ENCODE results near the gene ADAM17. TPM values are rescaled to one million over a fixed set of nuclear protein-coding genes. Genes with fewer than 3 reads are reported as not detected.
A peak's percentile ranks its signal among the peaks of the same experiment; 100 is the strongest.

ADAM17 gene
- total RNA-seq, 1 donor from 2014 or later, result 44.9 TPM

DNA sequence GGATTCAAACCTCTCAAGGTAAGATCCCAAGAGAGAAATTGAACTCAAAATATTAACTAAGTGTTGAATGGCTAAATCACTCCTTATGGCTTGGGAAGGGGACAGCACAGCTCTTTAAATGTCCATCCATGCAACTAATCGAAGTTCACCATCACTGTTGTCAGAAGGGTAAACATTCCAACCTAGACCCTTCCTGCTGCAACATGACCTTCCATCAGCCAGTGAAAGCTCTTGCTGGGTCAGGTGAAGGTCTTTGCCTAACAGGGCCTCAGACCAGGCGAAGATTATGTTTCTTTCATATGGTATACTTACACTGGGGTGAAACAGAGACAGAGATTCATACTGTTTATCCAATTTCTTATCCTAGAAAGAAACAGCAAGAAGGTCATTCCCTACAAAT is 64.8 kb downstream of the ADAM17 start:
- Mint-ChIP-seq H3K4me3 (ENCODE audit: unreplicated experiment) (no peak overlapping the region), H3K27me3 (ENCODE audit: low read depth, unreplicated experiment) (no peaks in the 10 kb centered on the region), H3K9me3 (ENCODE audit: unreplicated experiment) (no peaks in the 10 kb centered on the region), H3K4me1 (ENCODE audit: low read depth, unreplicated experiment) (peaks cover 5% of the 10 kb centered on the region), H3K27ac (ENCODE audit: unreplicated experiment) (no peak overlapping the region), H3K36me3 (ENCODE audit: low read depth, unreplicated experiment) (peaks cover 18% of the 10 kb centered on the region)
- Histone ChIP-seq H4K20me1 (ENCODE audit: insufficient read depth, low read length) (peaks cover 30% of the 10 kb centered on the region), H3K27ac (ENCODE audit: low read depth, low read length) (no peak overlapping the region), H3K27me3 (ENCODE audit: insufficient read depth, low read length) (no peaks in the 10 kb centered on the region), H3K4me2 (ENCODE audit: low read length) (no peak overlapping the region), H2AFZ (ENCODE audit: low read depth, low read length) (no peak overlapping the region), H3K4me1 (ENCODE audit: insufficient read depth, low read length) (peaks cover 3% of the 10 kb centered on the region), H3K36me3 (ENCODE audit: insufficient read depth, low read length) (peaks cover 70% of the 10 kb centered on the region), H3K79me2 (ENCODE audit: insufficient read depth, low read length) (no peaks in the 10 kb centered on the region), H3K9me3 (ENCODE audit: insufficient read depth, low read depth, low read length) (no peaks in the 10 kb centered on the region), H3K4me3 (ENCODE audit: insufficient read depth, low read depth, low read length) (no peak overlapping the region), H3K9ac (ENCODE audit: low read length) (no peak overlapping the region)
- TF ChIP-seq, protein P1, sequence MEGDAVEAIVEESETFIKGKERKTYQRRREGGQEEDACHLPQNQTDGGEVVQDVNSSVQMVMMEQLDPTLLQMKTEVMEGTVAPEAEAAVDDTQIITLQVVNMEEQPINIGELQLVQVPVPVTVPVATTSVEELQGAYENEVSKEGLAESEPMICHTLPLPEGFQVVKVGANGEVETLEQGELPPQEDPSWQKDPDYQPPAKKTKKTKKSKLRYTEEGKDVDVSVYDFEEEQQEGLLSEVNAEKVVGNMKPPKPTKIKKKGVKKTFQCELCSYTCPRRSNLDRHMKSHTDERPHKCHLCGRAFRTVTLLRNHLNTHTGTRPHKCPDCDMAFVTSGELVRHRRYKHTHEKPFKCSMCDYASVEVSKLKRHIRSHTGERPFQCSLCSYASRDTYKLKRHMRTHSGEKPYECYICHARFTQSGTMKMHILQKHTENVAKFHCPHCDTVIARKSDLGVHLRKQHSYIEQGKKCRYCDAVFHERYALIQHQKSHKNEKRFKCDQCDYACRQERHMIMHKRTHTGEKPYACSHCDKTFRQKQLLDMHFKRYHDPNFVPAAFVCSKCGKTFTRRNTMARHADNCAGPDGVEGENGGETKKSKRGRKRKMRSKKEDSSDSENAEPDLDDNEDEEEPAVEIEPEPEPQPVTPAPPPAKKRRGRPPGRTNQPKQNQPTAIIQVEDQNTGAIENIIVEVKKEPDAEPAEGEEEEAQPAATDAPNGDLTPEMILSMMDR (IDR thresholded peaks at IDR 0.05; ENCODE audit: insufficient read depth, low read depth, low read length), result no peak
- TF ChIP-seq EZH2 (IDR thresholded peaks at IDR 0.05; ENCODE audit: insufficient read depth, low read length), result no peak
- FAIRE-seq (no peak), DNase-seq (ENCODE audit: low read depth) (no peak)

GRCh38 chr2:9488583-9489547 is 66.8 kb downstream of the ADAM17 start:
- DNase-seq (ENCODE audit: low read depth) (peak; percentile 55), FAIRE-seq (no peak)
- H3K27me3 Mint-ChIP-seq (ENCODE audit: low read depth, unreplicated experiment), result no peaks in the 10 kb centered on the region
- peaks cover 24% of the 10 kb centered on the region for H3K36me3 Mint-ChIP-seq (ENCODE audit: low read depth, unreplicated experiment)
- H3K9ac ChIP-seq (ENCODE audit: low read length), result no peak overlapping the region
- TF ChIP-seq, protein P1 (IDR thresholded peaks at IDR 0.05; ENCODE audit: insufficient read depth, low read depth, low read length), result no peak
- no peak for TF ChIP-seq EZH2 (IDR thresholded peaks at IDR 0.05; ENCODE audit: insufficient read depth, low read length)
- no peaks in the 10 kb centered on the region for H3K79me2 ChIP-seq (ENCODE audit: insufficient read depth, low read length)
- H3K27me3 ChIP-seq (ENCODE audit: insufficient read depth, low read length), result no peaks in the 10 kb centered on the region
- H3K9me3 Mint-ChIP-seq (ENCODE audit: unreplicated experiment), result no peaks in the 10 kb centered on the region
- no peak overlapping the region for H3K4me3 Mint-ChIP-seq (ENCODE audit: unreplicated experiment)
- no peak overlapping the region for H3K4me3 ChIP-seq (ENCODE audit: insufficient read depth, low read depth, low read length)
- H3K4me1 Mint-ChIP-seq (ENCODE audit: low read depth, unreplicated experiment), result peaks cover 9% of the 10 kb centered on the region
- peaks cover 8% of the 10 kb centered on the region for H3K4me1 ChIP-seq (ENCODE audit: insufficient read depth, low read length)
- H3K27ac ChIP-seq (ENCODE audit: low read depth, low read length), result no peak overlapping the region
- H4K20me1 ChIP-seq (ENCODE audit: insufficient read depth, low read length), result peaks cover 44% of the 10 kb centered on the region
- H3K4me2 ChIP-seq (ENCODE audit: low read length), result peak overlapping the region; percentile 13
- H3K27ac Mint-ChIP-seq (ENCODE audit: unreplicated experiment), result peak overlapping the region; percentile 37
- H3K36me3 ChIP-seq (ENCODE audit: insufficient read depth, low read length), result peaks cover 69% of the 10 kb centered on the region
- H2AFZ ChIP-seq (ENCODE audit: low read depth, low read length), result no peak overlapping the region
- no peaks in the 10 kb centered on the region for H3K9me3 ChIP-seq (ENCODE audit: insufficient read depth, low read depth, low read length)

- no peak overlapping the region for H3K4me3 ChIP-seq (ENCODE audit: insufficient read depth, low read depth, low read length)
- no peak overlapping the region for H3K27ac ChIP-seq (ENCODE audit: low read depth, low read length)
- no peak overlapping the region for H3K4me2 ChIP-seq (ENCODE audit: low read length)
- no peak overlapping the region for H3K4me3 Mint-ChIP-seq (ENCODE audit: unreplicated experiment)
- no peaks in the 10 kb centered on the region for H3K9me3 ChIP-seq (ENCODE audit: insufficient read depth, low read depth, low read length)
- peaks cover 23% of the 10 kb centered on the region for H3K4me1 Mint-ChIP-seq (ENCODE audit: low read depth, unreplicated experiment)
- H3K4me1 ChIP-seq (ENCODE audit: insufficient read depth, low read length), result peaks cover 18% of the 10 kb centered on the region
- no peak overlapping the region for H3K9ac ChIP-seq (ENCODE audit: low read length)
- peak; percentile 53 for DNase-seq (ENCODE audit: low read depth)
- no peak overlapping the region for H3K27ac Mint-ChIP-seq (ENCODE audit: unreplicated experiment)
- peaks cover 8% of the 10 kb centered on the region for H3K79me2 ChIP-seq (ENCODE audit: insufficient read depth, low read length)
- no peaks in the 10 kb centered on the region for H3K27me3 Mint-ChIP-seq (ENCODE audit: low read depth, unreplicated experiment)
- no peaks in the 10 kb centered on the region for H3K9me3 Mint-ChIP-seq (ENCODE audit: unreplicated experiment)
- peaks cover 16% of the 10 kb centered on the region for H3K36me3 Mint-ChIP-seq (ENCODE audit: low read depth, unreplicated experiment)
- no peak for TF ChIP-seq EZH2 (IDR thresholded peaks at IDR 0.05; ENCODE audit: insufficient read depth, low read length)
- TF ChIP-seq, protein P1 (IDR thresholded peaks at IDR 0.05; ENCODE audit: insufficient read depth, low read depth, low read length), result no peak
- no peak for FAIRE-seq
- H2AFZ ChIP-seq (ENCODE audit: low read depth, low read length), result no peak overlapping the region
- no peaks in the 10 kb centered on the region for H3K27me3 ChIP-seq (ENCODE audit: insufficient read depth, low read length)
- peaks cover 57% of the 10 kb centered on the region for H4K20me1 ChIP-seq (ENCODE audit: insufficient read depth, low read length)
- peaks cover 42% of the 10 kb centered on the region for H3K36me3 ChIP-seq (ENCODE audit: insufficient read depth, low read length)
These were observed 71.1 kb downstream of the ADAM17 start for GRCh38 chr2:9484533-9484932.

Data from astrocyte (in vitro differentiated cells and primary cell).